Stimulated activated CD8-positive, alpha-beta memory T cell treated with anti-CD3 and anti-CD28 coated beads, Interleukin-15, amount 100 ng/mL, for 48 hours (primary cell): ENCODE results near the gene ACP4.

Experiments used
- DNase-seq, 2 donors: peaks; one replicate each; pipeline ENCODE4 v3.0.0-alpha.2; 2020; ENCODE audit warnings: low read depth in 2 of 2

The ACP4 gene

GRCh38 chr19:50844296-50844935, 54.2 kb downstream of the ACP4 start:
- DNase-seq: no peak
